Activated CD4-positive, CD25-positive, alpha-beta regulatory T cell treated with anti-CD3 and anti-CD28 coated beads, Interleukin-2, amount 50 U/mL, for 16 hours (primary cell): ENCODE data around the gene KAT8.
A peak's percentile ranks its signal among the peaks of the same experiment; 100 is the strongest.
"Not testable (repeated sequence)": the region's sequence is repeated elsewhere in the genome, so short reads cannot be mapped to it uniquely, and the experiment has no call there.

ENCODE experiments used
- DNase-seq: peaks from one replicate; pipeline ENCODE4 v3.0.0-alpha.2; 2020; ENCODE audit warnings: low read depth, low spot score

Gene KAT8

DNA sequence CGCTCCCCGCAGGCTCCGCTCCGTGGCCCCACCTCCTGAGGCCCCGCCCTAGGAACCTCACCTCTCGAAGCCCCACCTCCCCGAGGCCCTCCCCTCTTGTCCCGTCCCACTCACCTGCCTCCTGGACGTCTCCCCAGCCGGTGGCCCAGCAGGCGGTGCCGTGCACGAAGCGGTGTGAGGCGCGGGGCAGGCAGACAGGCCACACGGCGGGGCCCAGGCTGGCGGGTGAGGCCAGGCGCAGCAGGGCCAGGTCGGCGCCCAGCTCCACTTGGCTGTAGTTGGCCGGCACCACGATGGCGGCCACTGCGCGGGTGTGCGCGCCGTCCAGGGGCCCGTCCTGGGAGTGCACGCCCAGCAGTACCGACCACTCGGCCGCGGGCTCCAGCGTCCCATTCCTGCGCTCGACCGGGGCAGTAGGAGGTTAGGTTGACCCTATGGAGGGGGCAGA lies 30.8 kb downstream of the KAT8 start:
- DNase-seq = no peak

DNA sequence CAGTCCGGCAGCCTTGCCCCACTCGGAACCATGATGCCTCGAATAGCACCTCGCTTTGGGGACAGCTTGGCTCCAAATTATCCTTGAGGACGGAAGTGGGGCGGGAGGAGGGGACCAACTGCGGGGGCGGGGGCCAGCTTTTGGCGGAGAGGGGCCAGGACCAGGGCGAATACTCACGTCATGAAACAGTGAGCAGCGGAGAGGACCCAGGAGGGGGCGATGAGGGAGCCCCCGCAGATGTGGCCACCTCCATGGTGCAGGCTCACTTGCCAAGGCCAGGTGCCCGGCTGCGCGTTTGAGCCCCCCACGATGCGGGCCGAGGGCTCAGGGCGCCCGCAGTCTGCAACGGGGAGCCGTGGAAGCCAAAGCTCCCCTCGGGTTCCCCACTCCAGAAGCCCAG lies 31.4 kb downstream of the KAT8 start:
- no peak for DNase-seq

DNA sequence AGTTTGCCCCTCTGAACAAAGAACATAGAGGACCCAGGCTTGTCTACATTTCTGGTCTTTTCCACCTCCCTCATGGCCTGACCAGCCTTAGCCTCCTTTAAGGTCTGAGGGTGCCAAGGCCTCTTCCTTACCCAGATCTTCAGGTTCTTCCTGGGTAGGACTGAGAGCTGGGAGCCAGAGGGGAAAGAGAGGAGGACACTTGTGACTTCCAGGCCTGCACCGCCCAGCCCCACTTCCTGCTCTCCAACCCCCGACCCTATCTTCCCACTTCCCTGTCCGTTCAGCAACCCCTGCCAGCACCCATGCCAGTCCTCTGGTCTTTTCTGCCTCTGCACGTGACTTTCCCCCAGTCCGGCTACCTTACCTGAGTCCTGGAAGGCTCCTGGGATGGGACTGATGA lies 31.9 kb downstream of the KAT8 start:
- DNase-seq = no peak

DNA sequence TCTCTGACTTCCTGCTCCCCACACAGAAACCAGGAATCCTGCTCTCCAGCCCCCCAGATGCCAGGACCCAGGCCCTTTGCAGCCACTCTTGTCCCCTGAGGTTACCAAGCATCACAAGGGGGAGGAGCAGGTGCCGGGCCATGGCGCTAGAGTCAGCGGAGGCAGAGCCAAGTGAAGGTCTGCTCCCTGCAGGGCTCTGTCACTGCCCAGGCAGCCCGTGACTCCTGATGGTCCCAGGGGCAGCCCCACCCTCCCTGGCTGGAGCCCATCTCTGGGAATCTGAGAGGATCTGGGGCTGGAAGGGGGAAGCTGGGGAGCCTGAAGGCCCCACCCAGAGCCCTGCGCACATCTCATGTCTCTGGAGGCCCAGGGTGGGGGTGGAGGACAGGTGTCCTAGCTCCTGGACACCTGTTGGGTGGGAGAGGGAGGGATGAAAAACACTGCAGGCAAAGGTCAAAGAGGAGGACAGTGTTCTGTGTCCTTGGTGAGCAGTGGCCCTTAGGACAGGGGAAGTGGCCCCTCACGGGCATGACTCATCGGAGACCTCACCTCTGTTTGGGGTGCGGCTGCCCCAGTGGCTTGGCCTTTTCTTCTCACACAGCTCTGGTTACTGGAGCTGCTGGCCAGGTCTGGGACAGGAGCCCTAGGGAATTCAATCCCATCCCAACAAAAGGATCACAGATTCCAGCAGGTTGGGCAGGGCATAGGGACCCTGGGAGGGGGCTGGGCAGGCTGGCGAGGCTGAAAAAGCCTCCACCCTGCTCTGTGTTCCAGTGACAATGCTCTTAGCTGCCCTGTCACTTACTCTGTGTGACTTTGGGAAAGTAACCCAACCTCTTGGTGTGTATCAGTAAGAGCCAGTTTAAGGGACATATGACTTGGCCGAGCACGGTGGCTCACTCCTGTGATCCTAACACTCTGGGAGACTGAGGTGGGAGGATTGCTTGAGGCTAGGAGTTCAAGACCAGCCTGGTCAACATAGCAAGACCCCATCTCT lies 32.7 kb downstream of the KAT8 start, which contains the start of gene PRSS36:
TSS of gene PRSS36 (minus strand) at position 173 of the 997 bp plus-strand sequence. CDS start at position 142, 31 bp downstream.
- DNase-seq = no peak

DNA sequence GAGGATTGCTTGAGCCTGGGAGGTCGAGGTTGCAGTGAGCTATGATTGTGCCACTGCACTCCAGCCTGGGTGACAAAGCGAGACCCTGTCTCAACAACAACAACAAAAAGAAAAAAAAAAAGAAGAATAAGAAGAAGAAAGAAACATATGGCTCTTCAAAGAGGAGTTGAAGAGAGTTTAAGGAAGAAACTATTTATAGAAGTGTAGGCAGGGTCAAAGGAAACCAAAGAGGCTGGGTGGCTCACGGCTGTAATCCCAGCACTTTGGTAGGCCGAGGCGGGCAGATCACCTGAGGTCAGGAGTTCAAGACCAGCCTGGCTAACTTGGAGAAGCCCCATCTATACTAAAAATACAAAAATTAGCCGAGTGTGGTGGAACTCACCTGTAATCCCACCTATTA lies 33.5 kb downstream of the KAT8 start:
- not testable (repeated sequence) for DNase-seq

DNA sequence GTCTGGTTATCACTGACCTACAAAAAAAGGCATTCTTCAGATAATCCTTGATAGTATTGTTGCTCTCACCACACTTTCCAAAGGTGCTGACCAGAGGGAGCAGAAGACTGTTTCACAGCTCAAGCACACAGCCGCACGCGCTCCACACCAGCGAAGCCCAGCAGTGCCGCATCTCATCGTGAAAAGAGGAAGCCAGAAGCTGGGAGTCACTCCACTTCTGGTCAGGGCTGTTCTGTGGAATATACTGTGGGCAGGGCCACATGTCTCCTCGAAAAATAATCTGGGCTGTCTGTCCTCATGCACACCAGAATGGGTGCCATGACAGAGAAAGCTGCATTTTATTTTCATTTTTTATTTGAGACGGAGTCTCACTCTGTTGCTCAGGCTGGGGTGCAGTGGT lies 39.7 kb downstream of the KAT8 start:
- DNase-seq = no peak

DNA sequence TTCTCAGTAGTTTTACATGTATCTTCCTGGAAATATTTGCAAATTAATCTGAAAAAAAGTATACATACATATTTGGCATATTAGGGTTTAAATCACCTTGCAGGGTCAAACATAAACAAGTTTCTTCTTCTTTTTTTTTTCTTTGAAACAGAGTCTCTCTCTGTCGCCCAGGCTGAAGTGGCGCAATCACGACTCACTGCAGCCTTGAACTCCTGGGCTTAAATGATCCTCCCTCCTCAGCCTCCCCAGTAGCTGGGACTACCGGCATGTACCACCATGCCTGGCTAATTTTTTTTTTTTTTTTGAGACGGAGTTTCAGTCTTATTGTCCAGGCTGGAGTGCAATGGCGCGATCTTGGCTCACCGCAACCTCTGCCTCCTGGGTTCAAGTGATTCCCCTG lies 49.9 kb downstream of the KAT8 start:
- DNase-seq = no peak

DNA sequence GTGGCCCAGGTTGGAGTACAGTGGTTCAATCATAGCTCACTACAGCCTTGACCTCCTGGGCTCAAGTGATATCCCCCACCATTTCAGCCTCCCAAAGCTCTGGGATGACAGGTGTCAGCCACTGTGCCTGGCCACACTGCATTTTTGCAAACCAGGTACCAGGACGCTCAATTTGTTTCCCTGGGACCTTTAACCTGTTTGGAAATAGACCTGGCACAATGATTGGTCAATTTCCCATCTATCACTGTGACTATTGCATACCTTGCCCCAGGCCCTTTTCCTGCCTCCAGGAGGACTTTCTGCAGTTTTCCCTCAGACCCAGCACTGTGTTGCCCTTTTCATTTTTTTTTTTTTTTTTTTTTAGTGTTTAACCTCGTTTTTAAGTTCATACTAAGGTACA lies 51.4 kb downstream of the KAT8 start:
- no peak for DNase-seq

DNA sequence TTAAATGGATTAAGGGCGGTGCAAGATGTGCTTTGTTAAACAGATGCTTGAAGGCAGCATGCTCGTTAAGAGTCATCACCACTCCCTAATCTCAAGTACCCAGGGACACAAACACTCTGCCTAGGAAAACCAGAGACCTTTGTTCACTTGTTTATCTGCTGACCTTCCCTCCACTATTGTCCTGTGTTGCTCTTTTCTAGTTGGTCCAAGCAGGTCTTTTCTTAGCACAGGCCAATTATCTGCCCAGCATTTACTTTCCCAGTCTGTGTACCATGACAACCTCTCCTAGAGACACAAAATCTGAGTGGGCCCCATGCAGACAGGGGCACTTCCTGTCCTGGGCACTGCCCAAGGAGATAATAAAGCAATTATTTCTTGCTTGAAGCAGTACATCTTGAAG lies 52.6 kb downstream of the KAT8 start:
- DNase-seq = not testable (repeated sequence)

DNA sequence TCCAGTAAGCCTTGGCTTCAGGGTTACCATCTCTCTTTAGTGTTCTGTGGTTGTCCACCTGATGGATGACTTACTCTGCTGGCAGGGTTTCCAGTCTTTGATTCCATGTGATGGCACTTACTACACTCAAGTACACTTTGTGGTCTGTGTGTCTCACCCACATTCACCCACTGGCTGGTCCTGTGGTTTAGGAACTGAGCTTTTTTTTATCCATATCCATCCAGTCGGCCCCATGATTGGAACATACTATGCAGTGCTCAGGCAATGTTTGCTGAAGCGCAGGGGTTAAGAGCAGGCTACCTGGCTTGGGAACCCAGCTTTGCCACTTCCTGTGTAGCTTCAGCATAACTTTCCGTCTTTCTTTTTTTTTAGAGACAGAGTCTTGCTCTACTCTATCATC lies 59.7 kb downstream of the KAT8 start:
- DNase-seq = no peak

DNA sequence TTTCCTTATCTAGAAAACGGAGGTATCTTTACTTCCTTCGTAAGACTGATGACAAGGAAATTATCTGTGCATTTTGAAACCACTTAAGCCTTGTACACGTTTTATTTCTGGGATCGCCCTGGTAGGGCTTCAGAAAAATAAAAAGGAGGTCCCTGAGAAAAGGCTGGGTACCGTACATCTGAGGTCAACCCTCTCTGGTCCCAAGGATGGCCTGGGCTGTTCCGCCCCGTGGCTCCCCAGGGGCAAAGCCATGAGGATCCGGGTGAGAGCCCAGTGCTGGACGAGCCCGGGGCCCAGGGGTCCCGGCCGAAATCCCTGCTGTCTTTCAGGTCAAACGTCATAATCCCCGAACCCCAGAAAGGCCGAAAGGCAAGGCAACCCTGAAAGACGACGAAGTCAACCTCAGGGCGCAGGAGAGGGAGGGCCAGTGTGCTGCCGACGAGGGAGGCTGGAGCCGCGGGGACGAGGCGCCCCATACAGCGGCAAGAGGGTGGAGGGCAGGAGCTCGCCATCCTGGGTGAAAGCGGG lies 61.8 kb downstream of the KAT8 start:
- DNase-seq = no peak

DNA sequence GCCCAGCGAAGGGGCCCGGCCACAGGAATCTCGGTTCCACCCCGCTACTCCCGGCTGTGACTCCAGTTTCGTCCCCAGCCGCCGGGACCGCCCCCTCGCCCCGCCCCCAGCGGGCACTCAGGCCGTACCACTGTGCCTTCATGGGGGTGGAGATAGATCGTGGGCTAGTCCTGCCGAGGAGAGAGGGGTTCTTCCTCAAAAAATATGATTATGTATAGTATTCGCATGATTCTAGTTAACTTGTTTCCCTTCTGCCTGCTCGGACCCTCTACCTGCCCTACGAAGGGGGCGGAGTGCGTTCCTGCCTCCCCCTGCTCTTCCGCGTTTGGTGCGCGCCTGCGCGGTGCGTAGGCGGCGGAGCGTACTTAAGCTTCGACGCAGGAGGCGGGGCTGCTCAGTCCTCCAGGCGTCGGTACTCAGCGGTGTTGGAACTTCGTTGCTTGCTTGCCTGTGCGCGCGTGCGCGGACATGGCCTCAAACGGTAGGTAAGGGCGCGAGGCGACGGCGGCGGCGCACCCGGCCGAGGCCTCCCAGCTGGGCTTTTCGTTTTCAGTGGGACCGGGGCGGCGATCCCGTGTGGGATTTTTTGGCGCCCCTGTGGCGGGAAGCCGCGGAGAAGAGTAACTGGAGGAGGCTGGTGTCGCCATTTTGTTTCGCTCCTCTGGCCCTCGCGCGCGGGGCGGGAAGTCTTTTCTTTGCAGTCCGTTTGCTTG lies 62.4 kb downstream of the KAT8 start, which contains the start of gene FUS:
TSS of gene FUS (plus strand) at position 393 of the 713 bp plus-strand sequence. CDS start at position 469, 76 bp downstream.
- peak; percentile 80 for DNase-seq
